GM20000 (cell line): ENCODE results near the gene GADL1.

ENCODE experiments used
- DNase-seq: peaks from one replicate; pipeline ENCODE4 v3.0.0; 2012; ENCODE audit warnings: low spot score
- TF ChIP-seq, protein P1 (sequence below): IDR thresholded peaks from 2 replicates; pipeline ENCODE4 v1.5.1; 2012; ENCODE audit warnings: mild to moderate bottlenecking, control low read depth; ENCODE audit errors: extremely low read depth, missing control alignments

GADL1 gene

DNA sequence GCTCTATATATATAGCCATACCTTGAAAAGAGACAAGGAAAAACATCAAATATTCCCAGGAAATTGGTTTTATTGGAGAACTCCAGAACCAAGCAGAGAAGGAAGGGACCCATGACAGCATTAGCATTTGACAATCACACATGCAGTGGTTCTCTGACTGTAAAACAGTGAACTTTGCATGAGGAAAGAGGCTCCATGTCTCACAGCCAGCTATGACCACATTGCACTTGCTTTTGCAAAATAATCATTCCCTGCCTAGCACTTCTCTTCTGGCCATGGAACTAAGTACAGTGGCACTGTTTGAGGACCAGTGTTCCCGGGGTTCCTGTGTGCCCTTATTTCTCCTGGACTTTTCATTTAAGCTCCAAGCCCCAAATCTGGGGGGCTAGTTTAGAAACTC is 202.5 kb downstream of the GADL1 start:
- TF ChIP-seq, protein P1, sequence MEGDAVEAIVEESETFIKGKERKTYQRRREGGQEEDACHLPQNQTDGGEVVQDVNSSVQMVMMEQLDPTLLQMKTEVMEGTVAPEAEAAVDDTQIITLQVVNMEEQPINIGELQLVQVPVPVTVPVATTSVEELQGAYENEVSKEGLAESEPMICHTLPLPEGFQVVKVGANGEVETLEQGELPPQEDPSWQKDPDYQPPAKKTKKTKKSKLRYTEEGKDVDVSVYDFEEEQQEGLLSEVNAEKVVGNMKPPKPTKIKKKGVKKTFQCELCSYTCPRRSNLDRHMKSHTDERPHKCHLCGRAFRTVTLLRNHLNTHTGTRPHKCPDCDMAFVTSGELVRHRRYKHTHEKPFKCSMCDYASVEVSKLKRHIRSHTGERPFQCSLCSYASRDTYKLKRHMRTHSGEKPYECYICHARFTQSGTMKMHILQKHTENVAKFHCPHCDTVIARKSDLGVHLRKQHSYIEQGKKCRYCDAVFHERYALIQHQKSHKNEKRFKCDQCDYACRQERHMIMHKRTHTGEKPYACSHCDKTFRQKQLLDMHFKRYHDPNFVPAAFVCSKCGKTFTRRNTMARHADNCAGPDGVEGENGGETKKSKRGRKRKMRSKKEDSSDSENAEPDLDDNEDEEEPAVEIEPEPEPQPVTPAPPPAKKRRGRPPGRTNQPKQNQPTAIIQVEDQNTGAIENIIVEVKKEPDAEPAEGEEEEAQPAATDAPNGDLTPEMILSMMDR = no peak
- no peak for DNase-seq

DNA sequence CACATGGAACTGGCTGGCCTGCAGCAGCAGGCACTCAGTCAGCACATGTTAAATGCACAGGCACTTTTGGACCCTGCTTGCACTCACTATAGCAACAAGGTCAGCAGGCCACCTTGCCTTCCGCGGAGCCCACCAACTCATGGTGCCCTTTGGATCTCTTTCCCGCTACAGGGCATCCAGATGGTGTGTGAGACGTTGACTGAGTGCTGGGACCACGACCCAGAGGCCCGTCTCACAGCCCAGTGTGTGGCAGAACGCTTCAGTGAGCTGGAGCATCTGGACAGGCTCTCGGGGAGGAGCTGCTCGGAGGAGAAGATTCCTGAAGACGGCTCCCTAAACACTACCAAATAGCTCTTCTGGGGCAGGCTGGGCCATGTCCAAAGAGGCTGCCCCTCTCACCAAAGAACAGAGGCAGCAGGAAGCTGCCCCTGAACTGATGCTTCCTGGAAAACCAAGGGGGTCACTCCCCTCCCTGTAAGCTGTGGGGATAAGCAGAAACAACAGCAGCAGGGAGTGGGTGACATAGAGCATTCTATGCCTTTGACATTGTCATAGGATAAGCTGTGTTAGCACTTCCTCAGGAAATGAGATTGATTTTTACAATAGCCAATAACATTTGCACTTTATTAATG is 203.1 kb downstream of the GADL1 start:
- DNase-seq = no peak
- TF ChIP-seq, protein P1 = no peak

DNA sequence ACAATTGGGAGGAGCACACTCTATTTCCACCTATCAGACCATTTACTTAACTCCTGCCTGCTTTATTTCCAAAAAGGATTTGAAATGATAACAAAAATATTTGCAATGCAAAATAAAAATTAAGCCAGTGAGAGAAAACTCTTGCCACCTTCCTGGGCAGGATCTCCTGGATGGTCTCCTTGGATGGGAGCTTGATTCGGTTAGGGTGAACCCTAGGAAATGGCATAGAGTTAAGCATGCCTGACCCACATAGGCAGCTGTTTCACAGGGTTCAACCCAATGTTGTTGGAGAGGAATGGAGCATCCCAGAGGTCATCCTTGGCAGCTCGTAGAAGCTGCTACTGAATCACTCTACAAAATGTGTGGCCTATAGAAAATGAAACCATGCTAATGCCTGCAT is 204.3 kb downstream of the GADL1 start:
- TF ChIP-seq, protein P1 = no peak
- DNase-seq = no peak

DNA sequence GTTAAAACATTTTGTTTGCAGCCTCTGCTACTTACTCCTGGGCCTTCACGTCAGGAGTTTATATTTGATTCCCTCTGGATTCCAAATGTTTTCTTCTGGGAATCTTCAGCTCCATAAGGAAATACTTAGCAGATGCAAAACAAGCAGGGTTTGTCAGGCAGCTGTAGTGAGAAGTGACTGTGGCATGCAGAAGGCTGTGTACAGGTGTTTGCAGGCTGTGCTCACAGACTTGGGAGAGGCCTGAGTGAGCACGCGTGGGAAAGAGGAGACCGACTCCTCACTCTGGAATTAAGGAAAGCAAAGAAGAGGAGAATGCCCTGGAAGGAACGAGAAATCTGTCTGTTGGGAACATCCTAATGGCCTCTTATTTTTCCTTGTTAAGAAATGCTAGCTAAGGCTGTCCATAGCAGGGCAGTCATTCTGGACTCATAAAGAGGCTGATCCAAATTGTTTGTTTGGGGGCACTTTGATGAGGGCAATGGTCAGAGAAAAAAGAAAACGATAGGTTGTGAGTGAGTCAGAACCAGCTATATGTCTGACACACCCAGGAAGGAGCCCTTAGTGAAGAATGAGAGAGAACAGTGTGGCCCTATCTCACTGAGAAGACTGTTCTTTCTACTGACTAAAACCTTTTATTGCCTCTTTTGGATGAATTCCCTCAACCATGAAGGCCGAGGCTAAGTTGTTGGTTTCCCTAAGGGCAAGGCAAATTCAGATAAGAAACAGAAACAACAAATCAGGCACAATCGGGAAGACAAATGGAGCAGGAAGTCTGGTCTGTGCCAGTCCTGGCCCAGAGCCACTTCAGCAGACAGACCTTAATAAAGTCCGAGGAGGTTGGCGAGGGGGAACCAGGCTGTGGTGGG is 205.5 kb downstream of the GADL1 start:
- TF ChIP-seq, protein P1 = no peak
- no peak for DNase-seq

DNA sequence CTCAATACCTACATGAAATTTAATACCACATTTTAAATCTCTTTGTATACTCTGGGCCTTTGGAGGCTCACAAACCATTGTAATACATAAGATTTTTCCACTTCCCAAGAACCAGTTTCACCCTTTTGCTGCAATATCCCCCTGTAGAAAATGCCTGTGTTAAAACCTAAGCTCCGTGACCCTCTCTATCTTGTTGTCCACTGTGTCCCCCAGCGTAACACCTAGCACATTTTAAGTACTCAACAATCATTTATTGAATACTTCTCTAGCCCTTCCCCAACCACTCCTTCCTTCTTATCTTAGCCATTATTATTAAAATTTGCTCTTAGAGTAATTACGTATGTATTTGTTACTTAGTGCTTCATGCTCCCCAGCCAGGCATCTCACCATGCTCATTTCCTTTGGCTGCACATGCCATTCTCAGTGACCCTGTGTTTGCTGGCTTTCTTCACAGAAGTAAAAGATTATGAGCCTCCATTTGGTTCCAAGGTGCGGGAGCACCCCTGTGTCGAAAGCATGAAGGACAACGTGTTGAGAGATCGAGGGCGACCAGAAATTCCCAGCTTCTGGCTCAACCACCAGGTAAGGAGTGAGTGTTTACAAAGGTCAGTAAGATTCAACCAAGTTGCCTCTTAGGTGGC is 206.4 kb downstream of the GADL1 start:
- DNase-seq = no peak
- TF ChIP-seq, protein P1 = no peak

DNA sequence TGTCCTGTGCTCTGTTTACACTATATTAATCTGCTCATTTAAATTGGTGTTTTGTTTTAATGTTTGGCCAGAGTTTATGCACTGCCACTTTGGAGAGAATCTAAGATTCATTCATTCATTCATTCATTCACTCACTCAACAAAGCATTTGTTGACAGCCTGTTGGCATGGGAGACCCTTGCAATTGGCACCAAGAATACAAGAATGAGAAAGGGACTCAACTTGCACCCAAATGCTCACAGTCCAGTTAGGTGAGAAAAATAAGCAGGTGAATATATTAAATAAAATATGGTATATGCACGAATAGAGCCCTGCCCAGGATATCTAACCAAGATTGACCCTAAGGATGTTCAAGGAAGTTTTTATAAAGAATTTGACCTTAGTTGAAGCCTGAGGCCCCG is 207.7 kb downstream of the GADL1 start:
- TF ChIP-seq, protein P1 = no peak
- no peak for DNase-seq

DNA sequence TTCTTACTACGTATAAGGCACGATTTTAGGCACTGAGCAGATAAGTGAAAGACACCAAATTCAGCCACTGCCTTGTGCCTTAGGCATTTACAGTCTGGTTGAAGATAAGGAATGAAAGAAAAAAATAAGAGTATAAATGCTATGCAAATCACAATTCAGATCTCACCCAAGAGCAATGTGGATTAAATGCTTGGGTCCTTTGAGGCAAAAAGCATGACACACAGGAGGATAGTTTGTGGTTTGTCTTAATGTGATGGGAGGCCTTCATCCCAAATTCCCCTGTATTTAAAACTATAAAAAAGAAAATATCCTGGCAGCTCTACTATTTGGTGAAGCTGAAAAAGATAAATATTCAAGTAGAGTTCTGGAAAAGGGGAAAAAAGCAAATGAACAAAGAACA is 208.3 kb downstream of the GADL1 start:
- no peak for DNase-seq
- TF ChIP-seq, protein P1 = no peak
